GM03348 (cell line): ENCODE results near the gene ZNF324B.
"Not testable (repeated sequence)": the region's sequence is repeated elsewhere in the genome, so short reads cannot be mapped to it uniquely, and the experiment has no call there.

Experiments used
- DNase-seq: peaks from one replicate; pipeline ENCODE4 v3.0.0; 2012; ENCODE audit warnings: low spot score

ZNF324B gene

GRCh38 chr19:58451358-58452101 lies at the start of gene ZNF324B:
Gene ZNF324B (plus strand): TSS chr19:58451622. CDS start chr19:58453702, 2,080 bp downstream.
- DNase-seq = peak; percentile 96

GRCh38 chr19:58401840-58402421 lies 49.5 kb upstream of the ZNF324B start:
- no peak for DNase-seq

GRCh38 chr19:58403920-58404478 lies 47.4 kb upstream of the ZNF324B start:
- not testable (repeated sequence) for DNase-seq

- no peak for DNase-seq
Observed at GRCh38 chr19:58406818-58407657, 44.4 kb upstream of the ZNF324B start.

GRCh38 chr19:58407658-58408151 lies 43.7 kb upstream of the ZNF324B start:
- no peak for DNase-seq

GRCh38 chr19:58408152-58409009 lies 43.0 kb upstream of the ZNF324B start, which contains the start of gene ZNF584:
Gene ZNF584 (plus strand): TSS chr19:58408649. CDS start chr19:58409148, 499 bp downstream.
- peak; percentile 96 for DNase-seq

- DNase-seq = peak; percentile 40
Observed at GRCh38 chr19:58409010-58409790, 42.2 kb upstream of the ZNF324B start.

- DNase-seq = no peak
Observed at GRCh38 chr19:58416604-58417003, 34.8 kb upstream of the ZNF324B start.

GRCh38 chr19:58417071-58417470 lies 34.4 kb upstream of the ZNF324B start:
- DNase-seq = no peak

- DNase-seq = no peak
Observed at GRCh38 chr19:58428617-58429016, 22.8 kb upstream of the ZNF324B start.

- DNase-seq = no peak
Observed at GRCh38 chr19:58429745-58430144, 21.7 kb upstream of the ZNF324B start.

- no peak for DNase-seq
Observed at GRCh38 chr19:58434217-58434616, 17.2 kb upstream of the ZNF324B start.

- DNase-seq = peak; percentile 98
Observed at GRCh38 chr19:58439576-58440554, 11.6 kb upstream of the ZNF324B start, which contains the start of gene ZNF132. Gene ZNF132 (minus strand): TSS chr19:58440153. CDS start chr19:58439821, 332 bp downstream.

GRCh38 chr19:58440556-58440955 lies 10.9 kb upstream of the ZNF324B start:
- DNase-seq = no peak

- DNase-seq = not testable (repeated sequence)
Observed at GRCh38 chr19:58442986-58443385, 8.4 kb upstream of the ZNF324B start.

- DNase-seq = not testable (repeated sequence)
Observed at GRCh38 chr19:58448860-58449259, 2.6 kb upstream of the ZNF324B start.

GRCh38 chr19:58449980-58450379 lies 1.4 kb upstream of the ZNF324B start:
- not testable (repeated sequence) for DNase-seq

GRCh38 chr19:58450856-58451357 lies 515 bp upstream of the ZNF324B start:
- no peak for DNase-seq

GRCh38 chr19:58453743-58454142 lies 2.3 kb downstream of the ZNF324B start:
- no peak for DNase-seq
